Neural progenitor cell (in vitro differentiated cells): ENCODE measurements around the gene BRINP1. TPM values are rescaled to one million over a fixed set of nuclear protein-coding genes. Genes with fewer than 3 reads are reported as not detected.
A peak's percentile ranks its signal among the peaks of the same experiment; 100 is the strongest.

Experiments used
- DNase-seq: peaks from one replicate; pipeline ENCODE4 v3.0.0-alpha.2; 2016; ENCODE audit warnings: low spot score
- H2AFZ ChIP-seq: fragments of 200-600 bp; sonication (generic); replicated peaks from 2 replicates; pipeline ENCODE4 v1.6.1; 2016; ENCODE audit warnings: antibody characterized with exemption
- H3F3A ChIP-seq: fragments of 200-600 bp; sonication (generic); 2 replicates; pipeline ENCODE4 v1.6.1; 2016; ENCODE audit warnings: antibody characterized with exemption, low read depth
- H3K27ac ChIP-seq: fragments of 200-600 bp; sonication (generic); 2 replicates; pipeline ENCODE4 v1.5.1; 2016; ENCODE audit warnings: mild to moderate bottlenecking
- H3K27me3 ChIP-seq: fragments of 200-600 bp; sonication (generic); 2 replicates; pipeline ENCODE4 v1.6.1; 2016; ENCODE audit warnings: mild to moderate bottlenecking, moderate library complexity
- H3K36me3 ChIP-seq: fragments of 200-600 bp; sonication (generic); 2 replicates; pipeline ENCODE4 v1.5.1; 2016
- H3K4me1 ChIP-seq: fragments of 200-600 bp; sonication (generic); 2 replicates; pipeline ENCODE4 v1.6.1; 2016; ENCODE audit warnings: mixed run types
- H3K4me2 ChIP-seq: fragments of 200-600 bp; sonication (generic); 2 replicates; pipeline ENCODE4 v1.6.1; 2016
- H3K4me3 ChIP-seq: fragments of 200-600 bp; sonication (generic); 2 replicates; pipeline ENCODE4 v1.5.1; 2016
- H3K79me2 ChIP-seq: fragments of 200-600 bp; sonication (generic); 2 replicates; pipeline ENCODE4 v1.6.1; 2016; ENCODE audit warnings: low read depth
- H3K9ac ChIP-seq: fragments of 200-600 bp; sonication (generic); 2 replicates; pipeline ENCODE4 v1.6.1; 2016
- H3K9me3 ChIP-seq: fragments of 200-600 bp; sonication (generic); 2 replicates; pipeline ENCODE4 v1.5.1; 2016; ENCODE audit warnings: low read depth
- H4K20me1 ChIP-seq: fragments of 200-600 bp; sonication (generic); 2 replicates; pipeline ENCODE4 v1.6.1; 2016; ENCODE audit warnings: low read depth
- H3K27ac Mint-ChIP-seq: 3 replicates; pipeline ENCODE4 v1.8.0; 2021; ENCODE audit warnings: mixed read lengths
- H3K27me3 Mint-ChIP-seq: 2 replicates; pipeline ENCODE4 v1.8.0; 2022; ENCODE audit warnings: low read depth, mild to moderate bottlenecking, inconsistent platforms, moderate library complexity, mixed read lengths; ENCODE audit not compliant: insufficient read depth
- H3K36me3 Mint-ChIP-seq: 3 replicates; pipeline ENCODE4 v1.8.0; 2021; ENCODE audit warnings: mixed read lengths
- H3K4me1 Mint-ChIP-seq: 3 replicates; pipeline ENCODE4 v1.8.0; 2021; ENCODE audit warnings: mixed read lengths
- H3K4me3 Mint-ChIP-seq: 3 replicates; pipeline ENCODE4 v1.8.0; 2021; ENCODE audit warnings: mild to moderate bottlenecking, moderate library complexity, mixed read lengths
- H3K9me3 Mint-ChIP-seq: 3 replicates; pipeline ENCODE4 v1.8.0; 2020; ENCODE audit warnings: mixed read lengths
- CTCF ChIP-seq: fragments of 200-600 bp; sonication (generic); IDR thresholded peaks from 2 replicates; pipeline ENCODE4 v1.5.1; 2017; ENCODE audit warnings: antibody characterized with exemption, mild to moderate bottlenecking
- EZH2 ChIP-seq: fragments of 200-600 bp; sonication (generic); IDR thresholded peaks from 2 replicates; pipeline ENCODE4 v1.6.1; 2017; ENCODE audit warnings: antibody characterized with exemption, mild to moderate bottlenecking, moderate library complexity
- EZH2phosphoT487 ChIP-seq: fragments of 200-600 bp; sonication (generic); IDR thresholded peaks from 2 replicates; pipeline ENCODE4 v1.6.1; 2017; ENCODE audit warnings: antibody characterized with exemption
- total RNA-seq: library from RNA; depleted of rRNA; stranded (reverse); fragments of >200 nt; gene quantifications from 2 replicates; pipeline ENCODE4 v1.2.3, GENCODE V29; 2015; ENCODE audit warnings: low replicate concordance

Gene BRINP1
- total RNA-seq, 1 donor from 2014 or later, result 0.62 TPM

DNA sequence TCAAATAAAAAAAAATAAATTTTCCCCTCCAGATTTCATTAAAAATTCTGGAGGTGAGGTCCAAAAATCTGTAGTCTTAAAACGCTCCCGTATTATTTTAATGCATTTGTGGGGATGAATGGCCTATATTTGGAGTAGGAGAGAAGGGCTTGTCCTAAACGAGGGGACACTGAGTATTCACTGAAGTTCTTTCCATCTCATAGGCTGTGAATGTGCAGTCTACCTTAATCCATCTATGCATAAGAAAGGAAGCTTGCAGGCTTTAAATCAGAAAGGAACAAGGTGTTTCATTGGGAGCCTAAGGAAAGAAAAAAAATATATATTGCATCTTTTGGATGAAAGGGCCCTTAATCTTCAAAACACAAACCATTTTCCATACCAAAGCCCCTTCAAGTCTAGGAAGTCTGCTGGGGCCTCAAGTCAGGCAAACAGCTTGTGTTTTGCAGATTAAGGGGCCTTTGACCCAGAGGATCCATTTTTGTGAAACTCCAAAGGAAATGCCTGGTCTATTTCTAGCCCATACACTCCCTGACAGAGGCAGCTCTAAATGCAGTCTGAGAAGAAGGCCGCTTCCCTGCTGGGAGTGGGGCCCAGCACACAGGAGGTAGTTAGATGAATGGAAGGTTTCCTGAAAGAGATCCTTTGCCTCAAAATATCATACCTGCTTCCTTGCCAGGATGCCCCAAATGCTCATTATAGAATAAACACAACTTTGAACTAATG is 35.6 kb downstream of the BRINP1 start:
- Histone ChIP-seq H3K27ac (no peak overlapping the region), H3K79me2 (no peaks in the 10 kb centered on the region), H4K20me1 (no peaks in the 10 kb centered on the region), H3K4me2 (peak overlapping the region; percentile 28), H3K9me3 (no peaks in the 10 kb centered on the region), H3K4me3 (no peak overlapping the region), H3K27me3 (no peaks in the 10 kb centered on the region), H3K9ac (no peak overlapping the region), H3F3A (no peaks in the 10 kb centered on the region), H2AFZ (no peak overlapping the region), H3K36me3 (no peaks in the 10 kb centered on the region), H3K4me1 (peaks cover 22% of the 10 kb centered on the region)
- Mint-ChIP-seq H3K9me3 (peaks cover 15% of the 10 kb centered on the region), H3K27ac (peak overlapping the region; percentile 47), H3K4me1 (peaks cover 22% of the 10 kb centered on the region), H3K36me3 (no peaks in the 10 kb centered on the region), H3K4me3 (no peak overlapping the region), H3K27me3 (peaks cover 2% of the 10 kb centered on the region)
- no peak for DNase-seq
- TF ChIP-seq CTCF (no peak), EZH2phosphoT487 (no peak), EZH2 (no peak)

DNA sequence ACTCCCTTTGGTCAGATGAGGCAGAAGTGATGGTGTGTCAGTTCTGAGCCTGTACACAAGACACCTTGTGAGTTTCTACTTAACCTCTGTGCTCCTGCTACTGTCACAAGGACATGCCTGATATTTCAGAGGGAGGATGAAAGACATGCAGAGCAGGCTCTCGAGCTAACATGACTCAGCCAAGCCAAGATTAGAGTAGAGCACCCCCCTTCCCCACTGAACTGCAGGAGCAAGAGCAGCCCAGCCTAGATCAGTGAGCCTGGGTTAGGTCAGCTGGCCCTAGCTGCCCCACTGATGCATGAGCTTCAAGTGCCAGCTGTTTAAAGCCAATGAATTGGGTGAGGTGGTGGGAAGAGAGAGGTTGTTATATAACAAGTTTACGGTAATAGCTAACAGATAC is 36.7 kb downstream of the BRINP1 start:
- Histone ChIP-seq H2AFZ (no peak overlapping the region), H3K79me2 (no peaks in the 10 kb centered on the region), H3K9ac (no peak overlapping the region), H3K4me2 (no peak overlapping the region), H3K27ac (no peak overlapping the region), H3F3A (no peaks in the 10 kb centered on the region), H3K9me3 (no peaks in the 10 kb centered on the region), H3K4me3 (no peak overlapping the region), H3K36me3 (no peaks in the 10 kb centered on the region), H3K27me3 (no peaks in the 10 kb centered on the region), H3K4me1 (peaks cover 22% of the 10 kb centered on the region), H4K20me1 (no peaks in the 10 kb centered on the region)
- H3K9me3 Mint-ChIP-seq, result peaks cover 20% of the 10 kb centered on the region
- TF ChIP-seq EZH2phosphoT487 (no peak), CTCF (no peak), EZH2 (no peak)
- no peak overlapping the region for H3K27ac Mint-ChIP-seq
- H3K4me1 Mint-ChIP-seq, result peaks cover 22% of the 10 kb centered on the region
- no peaks in the 10 kb centered on the region for H3K36me3 Mint-ChIP-seq
- no peaks in the 10 kb centered on the region for H3K27me3 Mint-ChIP-seq
- no peak for DNase-seq
- H3K4me3 Mint-ChIP-seq, result no peak overlapping the region

DNA sequence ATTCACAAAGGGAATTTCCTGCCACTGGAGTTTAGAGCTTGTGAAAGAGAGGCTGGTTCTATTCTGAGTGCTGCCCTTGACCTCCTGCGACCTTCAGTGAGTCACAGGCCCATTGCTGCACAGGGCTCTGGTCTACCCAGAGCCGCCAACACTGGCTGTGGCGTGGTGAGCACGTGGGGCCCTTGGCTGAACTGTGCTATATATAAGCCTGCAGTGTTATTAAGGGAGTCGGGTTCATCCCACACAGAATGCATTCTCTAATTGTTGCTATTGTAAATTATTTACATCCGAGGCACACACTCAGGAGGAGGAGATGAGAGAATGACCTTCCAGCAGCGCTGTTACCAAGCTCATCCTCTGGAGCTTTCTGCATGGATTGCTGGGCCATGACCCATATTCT is 47.1 kb downstream of the BRINP1 start:
- Mint-ChIP-seq H3K4me3 (no peak overlapping the region), H3K27ac (no peak overlapping the region), H3K27me3 (no peaks in the 10 kb centered on the region), H3K9me3 (no peaks in the 10 kb centered on the region), H3K36me3 (no peaks in the 10 kb centered on the region), H3K4me1 (peaks cover 6% of the 10 kb centered on the region)
- Histone ChIP-seq H3K36me3 (no peaks in the 10 kb centered on the region), H3K9ac (no peak overlapping the region), H2AFZ (no peak overlapping the region), H3K27me3 (no peaks in the 10 kb centered on the region), H4K20me1 (no peaks in the 10 kb centered on the region), H3K4me1 (no peaks in the 10 kb centered on the region), H3K4me3 (no peak overlapping the region), H3K9me3 (no peaks in the 10 kb centered on the region), H3F3A (no peaks in the 10 kb centered on the region), H3K4me2 (no peak overlapping the region), H3K27ac (no peak overlapping the region), H3K79me2 (no peaks in the 10 kb centered on the region)
- no peak for DNase-seq
- no peak for TF ChIP-seq CTCF
- TF ChIP-seq EZH2phosphoT487, result no peak
- no peak for TF ChIP-seq EZH2
